Astrocyte of the cerebellum (primary cell): Measurements from ENCODE around the gene OSR1.

Experiments used
- DNase-seq: peaks from one replicate; pipeline ENCODE4 v3.0.0-alpha.2; 2011; ENCODE audit warnings: low read depth
- H3K4me3 ChIP-seq: 2 replicates; pipeline ENCODE4 v1.5.1; 2011; ENCODE audit warnings: mild to moderate bottlenecking, low read depth, low read length, moderate library complexity
- in situ Hi-C: cut with HindIII; loops from 2 replicates; pipeline ENCODE4 v1.10.0; 2017; ENCODE audit warnings: low sequenced_read_pairs
- TF ChIP-seq, protein P1 (sequence below): IDR thresholded peaks from 2 replicates; pipeline ENCODE4 v1.5.1; 2012; ENCODE audit warnings: low read length, low read depth, moderate library complexity, mild to moderate bottlenecking; ENCODE audit errors: missing control alignments

OSR1 gene

DNA sequence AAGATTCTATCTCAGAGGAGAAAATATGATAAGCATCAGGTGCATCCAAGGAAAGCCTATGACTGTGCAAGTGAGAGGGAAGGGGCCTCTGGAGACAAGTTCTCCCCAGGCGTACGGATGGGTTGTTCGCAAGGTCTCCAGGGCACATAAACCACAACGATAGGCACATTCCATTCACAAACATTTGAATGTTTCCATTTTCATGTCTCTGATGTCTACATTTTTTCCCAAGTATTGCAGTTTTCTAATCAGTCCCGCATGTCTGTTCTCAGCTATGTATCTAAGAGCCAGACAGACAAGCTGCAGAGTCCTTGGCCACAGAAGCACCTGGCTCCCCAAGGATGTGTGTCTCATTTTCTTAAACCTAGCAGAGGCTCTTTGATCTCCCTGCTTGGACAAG is 28.0 kb downstream of the OSR1 start:
- in situ Hi-C loops, result no loop called here
- H3K4me3 ChIP-seq, result no peak overlapping the region
- no peak for DNase-seq
- TF ChIP-seq, protein P1, sequence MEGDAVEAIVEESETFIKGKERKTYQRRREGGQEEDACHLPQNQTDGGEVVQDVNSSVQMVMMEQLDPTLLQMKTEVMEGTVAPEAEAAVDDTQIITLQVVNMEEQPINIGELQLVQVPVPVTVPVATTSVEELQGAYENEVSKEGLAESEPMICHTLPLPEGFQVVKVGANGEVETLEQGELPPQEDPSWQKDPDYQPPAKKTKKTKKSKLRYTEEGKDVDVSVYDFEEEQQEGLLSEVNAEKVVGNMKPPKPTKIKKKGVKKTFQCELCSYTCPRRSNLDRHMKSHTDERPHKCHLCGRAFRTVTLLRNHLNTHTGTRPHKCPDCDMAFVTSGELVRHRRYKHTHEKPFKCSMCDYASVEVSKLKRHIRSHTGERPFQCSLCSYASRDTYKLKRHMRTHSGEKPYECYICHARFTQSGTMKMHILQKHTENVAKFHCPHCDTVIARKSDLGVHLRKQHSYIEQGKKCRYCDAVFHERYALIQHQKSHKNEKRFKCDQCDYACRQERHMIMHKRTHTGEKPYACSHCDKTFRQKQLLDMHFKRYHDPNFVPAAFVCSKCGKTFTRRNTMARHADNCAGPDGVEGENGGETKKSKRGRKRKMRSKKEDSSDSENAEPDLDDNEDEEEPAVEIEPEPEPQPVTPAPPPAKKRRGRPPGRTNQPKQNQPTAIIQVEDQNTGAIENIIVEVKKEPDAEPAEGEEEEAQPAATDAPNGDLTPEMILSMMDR, result no peak

DNA sequence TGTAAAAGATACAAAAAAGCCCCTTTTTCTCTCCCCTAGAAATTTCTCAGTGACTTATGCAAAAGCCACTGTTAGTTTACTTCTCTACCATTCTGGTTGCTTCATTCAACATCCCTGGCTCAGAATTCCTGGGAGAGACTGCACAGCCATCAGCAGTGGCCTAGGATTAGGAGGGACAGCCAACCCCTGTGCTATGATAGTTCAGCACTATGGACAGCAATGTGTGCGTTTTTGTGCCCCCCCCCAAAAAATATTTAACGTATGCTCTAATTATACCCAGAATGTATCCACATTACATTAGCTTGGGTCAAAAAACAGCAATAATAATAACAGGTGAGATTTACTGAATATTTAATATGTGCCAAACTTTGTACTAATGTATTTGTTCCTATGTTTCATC is 29.0 kb downstream of the OSR1 start:
- H3K4me3 ChIP-seq, result no peak overlapping the region
- TF ChIP-seq, protein P1, result no peak
- DNase-seq, result no peak
- in situ Hi-C loops, result no loop called here

GRCh38 chr2:19327496-19327895 is 30.9 kb downstream of the OSR1 start:
- no peak for DNase-seq
- TF ChIP-seq, protein P1, result no peak
- H3K4me3 ChIP-seq, result no peak overlapping the region
- in situ Hi-C loops, result no loop called here

- in situ Hi-C loops, result no loop called here
- TF ChIP-seq, protein P1, result no peak
- H3K4me3 ChIP-seq, result no peak overlapping the region
- no peak for DNase-seq
These were observed 36.5 kb downstream of the OSR1 start for GRCh38 chr2:19321946-19322345.

DNA sequence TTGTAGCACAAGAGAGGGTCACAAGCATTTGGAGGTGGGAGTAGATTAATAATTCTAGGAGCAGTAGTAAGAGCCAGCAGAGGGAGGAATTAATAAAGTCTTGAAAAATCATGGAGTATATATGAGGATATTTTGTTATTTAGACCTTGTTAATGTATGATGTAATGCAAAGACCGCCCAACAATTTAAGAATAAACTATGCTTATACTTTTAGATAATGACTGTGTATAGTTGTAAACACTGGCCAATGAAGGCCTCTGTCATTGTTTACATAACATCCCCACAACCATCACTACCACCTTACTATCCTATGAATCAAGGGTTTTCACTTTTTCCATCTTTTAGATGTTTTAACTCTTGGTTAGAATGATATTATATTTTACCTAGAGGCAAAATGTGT is 37.6 kb downstream of the OSR1 start:
- in situ Hi-C loops, result no loop called here
- no peak for DNase-seq
- TF ChIP-seq, protein P1, result no peak
- no peak overlapping the region for H3K4me3 ChIP-seq

DNA sequence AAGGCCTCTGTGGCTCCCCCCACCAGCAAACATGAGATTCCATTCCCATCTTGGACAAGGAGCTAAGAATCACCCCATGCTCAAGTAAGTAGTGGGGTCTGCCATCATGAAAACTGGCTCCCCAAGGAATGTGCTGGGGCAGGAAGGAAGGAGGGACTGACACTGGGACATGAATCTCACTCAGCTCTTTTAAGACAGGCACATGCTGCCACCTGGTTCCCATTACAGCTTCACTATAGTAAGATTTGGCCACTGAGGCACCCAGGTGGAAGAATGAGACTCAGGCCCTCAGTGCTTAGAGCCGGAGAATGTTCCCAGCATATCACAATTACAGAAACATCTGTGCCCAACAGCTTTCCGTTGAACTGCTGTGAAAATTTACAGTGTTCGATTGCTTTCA is 38.7 kb downstream of the OSR1 start:
- TF ChIP-seq, protein P1, result no peak
- H3K4me3 ChIP-seq, result no peak overlapping the region
- no peak for DNase-seq
- in situ Hi-C loops, result no loop called here

GRCh38 chr2:19319064-19319463 is 39.4 kb downstream of the OSR1 start:
- in situ Hi-C loops, result no loop called here
- no peak for DNase-seq
- TF ChIP-seq, protein P1, result no peak
- H3K4me3 ChIP-seq, result no peak overlapping the region
